Transverse colon (tissue), 3 donors: Measurements from ENCODE around the gene PTGES3L.

Source experiments
- POLR2A ChIP-seq: fragments of 450-650 bp; IDR thresholded peaks from one replicate; pipeline ENCODE4 v1.6.1; 2016; ENCODE audit warnings: antibody characterized with exemption, mild to moderate bottlenecking, moderate library complexity
- TF ChIP-seq, protein P1 (sequence below), 5 experiments: fragments of 200-600 bp in 3 of 5; fragments of 450-650 bp in 2 of 5; sonication (generic) in 3 of 5; IDR thresholded peaks; 1 replicate in 2 of 5; 2 replicates in 3 of 5; pipeline ENCODE4 v1.5.1; 2016 to 2017; ENCODE audit warnings: antibody characterized with exemption in 5 of 5, inconsistent platforms in 3 of 5, mild to moderate bottlenecking in 2 of 5, moderate library complexity in 1 of 5

DNA sequence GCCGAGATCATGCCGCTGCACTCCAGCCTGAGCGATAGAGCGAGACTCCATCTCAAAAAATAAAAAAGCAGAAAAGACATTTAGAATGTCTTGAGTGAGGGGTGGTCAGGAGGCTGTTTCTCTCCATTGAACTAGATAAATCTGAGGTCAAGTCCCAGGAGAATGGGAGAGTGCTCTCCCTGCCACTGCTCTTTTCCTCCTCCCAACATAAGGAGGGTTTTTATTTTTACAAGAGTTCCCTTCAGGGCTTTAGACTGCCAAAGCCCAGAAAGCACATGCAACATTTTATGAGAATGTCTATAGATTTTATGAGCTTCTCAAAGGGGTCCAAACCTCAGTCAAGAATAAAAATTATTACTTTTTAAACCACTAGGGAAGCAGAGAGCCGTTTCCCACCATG, 46.7 kb upstream of the PTGES3L start:
- TF ChIP-seq, protein P1, sequence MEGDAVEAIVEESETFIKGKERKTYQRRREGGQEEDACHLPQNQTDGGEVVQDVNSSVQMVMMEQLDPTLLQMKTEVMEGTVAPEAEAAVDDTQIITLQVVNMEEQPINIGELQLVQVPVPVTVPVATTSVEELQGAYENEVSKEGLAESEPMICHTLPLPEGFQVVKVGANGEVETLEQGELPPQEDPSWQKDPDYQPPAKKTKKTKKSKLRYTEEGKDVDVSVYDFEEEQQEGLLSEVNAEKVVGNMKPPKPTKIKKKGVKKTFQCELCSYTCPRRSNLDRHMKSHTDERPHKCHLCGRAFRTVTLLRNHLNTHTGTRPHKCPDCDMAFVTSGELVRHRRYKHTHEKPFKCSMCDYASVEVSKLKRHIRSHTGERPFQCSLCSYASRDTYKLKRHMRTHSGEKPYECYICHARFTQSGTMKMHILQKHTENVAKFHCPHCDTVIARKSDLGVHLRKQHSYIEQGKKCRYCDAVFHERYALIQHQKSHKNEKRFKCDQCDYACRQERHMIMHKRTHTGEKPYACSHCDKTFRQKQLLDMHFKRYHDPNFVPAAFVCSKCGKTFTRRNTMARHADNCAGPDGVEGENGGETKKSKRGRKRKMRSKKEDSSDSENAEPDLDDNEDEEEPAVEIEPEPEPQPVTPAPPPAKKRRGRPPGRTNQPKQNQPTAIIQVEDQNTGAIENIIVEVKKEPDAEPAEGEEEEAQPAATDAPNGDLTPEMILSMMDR (IDR thresholded peaks at IDR 0.05), result no peak
- no peak for TF ChIP-seq POLR2A
